GM11168 (cell line): ENCODE results near the gene GOLGA7B.
"Not testable (repeated sequence)": the region's sequence is repeated elsewhere in the genome, so short reads cannot be mapped to it uniquely, and the experiment has no call there.

ENCODE experiments used
- in situ Hi-C: fragments of 300-500 bp; cut with MboI; formaldehyde crosslinking; loops from one replicate; pipeline ENCODE4 v1.12.0; 2022; ENCODE audit warnings: low sequenced_read_pairs; ENCODE audit not compliant: unreplicated experiment

Gene GOLGA7B

GRCh38 chr10:97830064-97830463, 19.6 kb upstream of the GOLGA7B start:
- in situ Hi-C loops: no loop called here

GRCh38 chr10:97831259-97831658, 18.4 kb upstream of the GOLGA7B start:
- in situ Hi-C loops: no loop called here

- in situ Hi-C loops: no loop called here
Measured at GRCh38 chr10:97836446-97836845, 13.2 kb upstream of the GOLGA7B start.

- in situ Hi-C loops: no loop called here
Measured at GRCh38 chr10:97838091-97838490, 11.6 kb upstream of the GOLGA7B start.

- in situ Hi-C loops: not testable (repeated sequence)
Measured at GRCh38 chr10:97841166-97841565, 8.5 kb upstream of the GOLGA7B start.

- in situ Hi-C loops: not testable (repeated sequence)
Measured at GRCh38 chr10:97842114-97842513, 7.5 kb upstream of the GOLGA7B start.

- in situ Hi-C loops: no loop called here
Measured at GRCh38 chr10:97842656-97843280, 6.9 kb upstream of the GOLGA7B start.

GRCh38 chr10:97843281-97843671, 6.4 kb upstream of the GOLGA7B start:
- in situ Hi-C loops: no loop called here

GRCh38 chr10:97843972-97844371, 5.7 kb upstream of the GOLGA7B start:
- in situ Hi-C loops: not testable (repeated sequence)

- in situ Hi-C loops: no loop called here
Measured at GRCh38 chr10:97844678-97845077, 5.0 kb upstream of the GOLGA7B start.

- in situ Hi-C loops: no loop called here
Measured at GRCh38 chr10:97849103-97849686, 448 bp upstream of the GOLGA7B start.

GRCh38 chr10:97850446-97850845, 803 bp downstream of the GOLGA7B start:
- in situ Hi-C loops: loop anchor here (10.0 kb wide), 1 partner anchor 56 kb away; no protein-coding TSS in a partner anchor

GRCh38 chr10:97851341-97852001, 1.8 kb downstream of the GOLGA7B start:
- in situ Hi-C loops: loop anchor here (10.0 kb wide), 1 partner anchor 57 kb away; no protein-coding TSS in a partner anchor

GRCh38 chr10:97852277-97852676, 2.6 kb downstream of the GOLGA7B start:
- in situ Hi-C loops: loop anchor here (10.0 kb wide), 1 partner anchor 57 kb away; no protein-coding TSS in a partner anchor

GRCh38 chr10:97852840-97853405, 3.3 kb downstream of the GOLGA7B start:
- in situ Hi-C loops: loop anchor here (10.0 kb wide), 1 partner anchor 58 kb away; no protein-coding TSS in a partner anchor

- in situ Hi-C loops: loop anchor here (10.0 kb wide), 1 partner anchor 60 kb away; no protein-coding TSS in a partner anchor
Measured at GRCh38 chr10:97854743-97855142, 5.1 kb downstream of the GOLGA7B start.

- in situ Hi-C loops: loop anchor here (10.0 kb wide), 1 partner anchor 63 kb away; no protein-coding TSS in a partner anchor
Measured at GRCh38 chr10:97858001-97858439, 8.4 kb downstream of the GOLGA7B start.

- in situ Hi-C loops: no loop called here
Measured at GRCh38 chr10:97861097-97861750, 11.6 kb downstream of the GOLGA7B start.

GRCh38 chr10:97861924-97862323, 12.3 kb downstream of the GOLGA7B start:
- in situ Hi-C loops: no loop called here

- in situ Hi-C loops: no loop called here
Measured at GRCh38 chr10:97863808-97864207, 14.2 kb downstream of the GOLGA7B start.
